GM23248 (cell line): ENCODE results near the gene VRK2. TPM values are rescaled to one million over a fixed set of nuclear protein-coding genes. Genes with fewer than 3 reads are reported as not detected.
A peak's percentile ranks its signal among the peaks of the same experiment; 100 is the strongest.

ENCODE experiments used
- DNase-seq: peaks from one replicate; pipeline ENCODE4 v3.0.0-alpha.2; 2015
- H2AFZ ChIP-seq: fragments of 200-600 bp; sonication (generic); 2 replicates; pipeline ENCODE4 v1.6.1; 2016; ENCODE audit warnings: antibody characterized with exemption
- H3F3A ChIP-seq: fragments of 200-600 bp; sonication (generic); 2 replicates; pipeline ENCODE4 v1.6.1; 2016; ENCODE audit warnings: mild to moderate bottlenecking, antibody characterized with exemption, mixed run types; ENCODE audit not compliant: insufficient read depth
- H3K27ac ChIP-seq: fragments of 200-600 bp; sonication (generic); 2 replicates; pipeline ENCODE4 v1.5.1; 2016; ENCODE audit warnings: mild to moderate bottlenecking
- H3K27me3 ChIP-seq: fragments of 200-600 bp; sonication (generic); replicated peaks from 2 replicates; pipeline ENCODE4 v1.6.1; 2016; ENCODE audit warnings: mild to moderate bottlenecking; ENCODE audit not compliant: insufficient read depth
- H3K36me3 ChIP-seq: fragments of 200-600 bp; sonication (generic); 2 replicates; pipeline ENCODE4 v1.6.1; 2016; ENCODE audit warnings: low read depth, mild to moderate bottlenecking
- H3K4me1 ChIP-seq: fragments of 200-600 bp; sonication (generic); 2 replicates; pipeline ENCODE4 v1.6.1; 2016; ENCODE audit warnings: mild to moderate bottlenecking; ENCODE audit not compliant: insufficient read depth
- H3K4me2 ChIP-seq: fragments of 200-600 bp; sonication (generic); one replicate; pipeline ENCODE4 v1.6.1; 2016; ENCODE audit warnings: mild to moderate bottlenecking; ENCODE audit not compliant: unreplicated experiment
- H3K4me3 ChIP-seq: fragments of 200-600 bp; sonication (generic); 2 replicates; pipeline ENCODE4 v1.5.1; 2016; ENCODE audit warnings: mild to moderate bottlenecking
- H3K79me2 ChIP-seq: fragments of 200-600 bp; sonication (generic); 2 replicates; pipeline ENCODE4 v1.6.1; 2016; ENCODE audit warnings: mild to moderate bottlenecking; ENCODE audit not compliant: insufficient read depth
- H3K9ac ChIP-seq: fragments of 200-600 bp; sonication (generic); 2 replicates; pipeline ENCODE4 v1.6.1; 2016; ENCODE audit warnings: mild to moderate bottlenecking
- H3K9me2 ChIP-seq: fragments of 200-600 bp; sonication (generic); 2 replicates; pipeline ENCODE4 v1.6.1; 2016; ENCODE audit warnings: mixed run types, mild to moderate bottlenecking, moderate library complexity; ENCODE audit not compliant: insufficient read depth
- H3K9me3 ChIP-seq: fragments of 200-600 bp; sonication (generic); one replicate; pipeline ENCODE4 v1.6.1; 2017; ENCODE audit warnings: low read depth
- H4K20me1 ChIP-seq: fragments of 200-600 bp; sonication (generic); 2 replicates; pipeline ENCODE4 v1.6.0; 2016; ENCODE audit not compliant: insufficient read depth
- EZH2 ChIP-seq: fragments of 200-600 bp; sonication (generic); IDR thresholded peaks from 2 replicates; pipeline ENCODE4 v1.6.1; 2018; ENCODE audit warnings: antibody characterized with exemption, mild to moderate bottlenecking; ENCODE audit not compliant: insufficient read depth, poor library complexity, severe bottlenecking
- EZH2phosphoT487 ChIP-seq: fragments of 200-600 bp; sonication (generic); IDR thresholded peaks from 2 replicates; pipeline ENCODE4 v1.6.1; 2018; ENCODE audit warnings: antibody characterized with exemption, moderate library complexity, mild to moderate bottlenecking, low read depth; ENCODE audit not compliant: insufficient read depth
- WGBS, 2 experiments: methylation state at CpG; one replicate each; pipeline ENCODE4 v1.1.6; 2015 to 2017; ENCODE audit warnings: low lambda C conversion rate in 2 of 2, low coverage in 1 of 2; ENCODE audit errors: missing lambda C conversion rate in 2 of 2; 5-methylcytosine and 5-hydroxymethylcytosine counted together
- in situ Hi-C: fragments of 300-500 bp; cut with MboI; formaldehyde crosslinking; loops from 2 replicates; pipeline ENCODE4 v1.15.0; 2020
- polyA plus RNA-seq: library from polyadenylated mRNA; unstranded; fragments of >200 nt; fragmentation: Nextera tagmentation; extraction: Ambion mirVana; gene quantifications from 2 replicates; pipeline ENCODE4 v1.2.1, GENCODE V29; 2016
- total RNA-seq: library from RNA; depleted of rRNA; stranded (reverse); fragments of >200 nt; shearing (Covaris generic); gene quantifications from 2 replicates; pipeline ENCODE4 v1.2.3, GENCODE V29; 2014

The VRK2 gene
- total and polyA plus RNA-seq, 2 experiments from 2014 or later, result 22.4 to 24.2 TPM

DNA sequence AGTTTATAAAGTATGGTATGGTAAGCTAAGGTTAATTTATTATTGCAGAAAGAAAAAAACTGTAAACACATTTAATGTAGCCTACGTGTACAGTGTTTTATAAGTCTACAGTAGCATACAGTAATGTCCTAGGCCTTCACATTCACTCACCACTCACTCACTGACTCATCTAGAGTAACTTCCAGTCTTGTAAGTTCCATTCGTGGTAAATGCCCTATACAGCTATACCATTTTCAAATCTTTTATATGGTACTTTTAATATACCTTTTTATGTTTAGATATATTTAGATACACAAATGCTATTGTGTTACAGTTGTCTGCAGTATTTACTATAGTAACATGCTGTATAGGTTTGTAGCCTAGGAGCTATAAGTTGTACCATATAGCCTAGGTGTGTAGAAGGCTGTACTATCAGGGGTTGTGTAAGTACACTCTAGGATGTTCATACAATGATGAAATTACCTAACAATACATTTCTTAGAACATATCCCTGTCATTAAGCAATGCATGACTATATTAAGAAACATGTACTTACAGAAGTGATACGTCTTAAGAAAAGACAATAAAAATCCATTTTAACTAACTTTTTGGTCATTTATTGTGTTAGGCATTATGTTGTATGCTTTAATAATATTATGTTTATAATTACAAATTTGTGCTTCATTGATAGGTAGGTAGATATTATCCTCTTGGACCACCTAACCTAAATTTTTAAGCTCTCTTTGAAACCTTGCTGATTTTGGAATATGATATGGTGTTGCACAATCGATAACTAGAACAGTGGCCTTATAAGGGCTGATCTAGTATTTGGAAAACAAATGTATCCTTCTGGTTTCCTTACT lies 51.9 kb downstream of the VRK2 start:
- WGBS, 2 experiments, result 50 to 54% methylated on average over 4 of the region's 4 CpGs
- peak; percentile 64 for DNase-seq

GRCh38 chr2:58099096-58099769 lies 52.6 kb downstream of the VRK2 start:
- Histone ChIP-seq H3K4me3 (no peak overlapping the region), H3K4me1 (peaks cover 12% of the 10 kb centered on the region), H3K79me2 (peaks cover 18% of the 10 kb centered on the region; the same call in 1 of the 2 replicates), H4K20me1 (no peaks in the 10 kb centered on the region), H3F3A (no peaks in the 10 kb centered on the region), H3K9me2 (no peaks in the 10 kb centered on the region), H2AFZ (no peak overlapping the region), H3K36me3 (no peaks in the 10 kb centered on the region), H3K9me3 (no peaks in the 10 kb centered on the region), H3K27ac (no peak overlapping the region), H3K4me2 (no peak overlapping the region), H3K9ac (no peak overlapping the region), H3K27me3 (no peaks in the 10 kb centered on the region)
- DNase-seq, result no peak
- in situ Hi-C loops, result no loop called here
- 84 to 91% methylated on average over 4 of the region's 4 CpGs for WGBS, 2 experiments
- TF ChIP-seq EZH2 (no peak), EZH2phosphoT487 (no peak)

More for the DNA sequence above, 51.9 kb downstream of the VRK2 start:
- Histone ChIP-seq H4K20me1 (no peaks in the 10 kb centered on the region), H3F3A (no peaks in the 10 kb centered on the region), H2AFZ (no peak overlapping the region), H3K4me3 (no peak overlapping the region), H3K27ac (peak overlapping the region; percentile 9; the same call in 1 of the 2 replicates), H3K79me2 (peaks cover 18% of the 10 kb centered on the region; the same call in 1 of the 2 replicates), H3K4me1 (peaks cover 12% of the 10 kb centered on the region), H3K9me3 (no peaks in the 10 kb centered on the region), H3K27me3 (no peaks in the 10 kb centered on the region), H3K9ac (no peak overlapping the region), H3K36me3 (no peaks in the 10 kb centered on the region), H3K4me2 (no peak overlapping the region), H3K9me2 (no peaks in the 10 kb centered on the region)
- TF ChIP-seq EZH2phosphoT487, result no peak
- TF ChIP-seq EZH2, result no peak
- in situ Hi-C loops, result no loop called here

- H3K9ac ChIP-seq, result no peak overlapping the region
- DNase-seq, result no peak
- in situ Hi-C loops, result no loop called here
These were observed 54.9 kb downstream of the VRK2 start for GRCh38 chr2:58101500-58101899.

GRCh38 chr2:58106896-58107295 lies 60.3 kb downstream of the VRK2 start:
- H3K9me2 ChIP-seq, result no peaks in the 10 kb centered on the region; the same call in 1 of the 2 replicates
- in situ Hi-C loops, result no loop called here
- peak overlapping the region; percentile 83; the same call in 1 of the 2 replicates for H2AFZ ChIP-seq
- no peaks in the 10 kb centered on the region for H3K36me3 ChIP-seq
- H3K4me1 ChIP-seq, result peaks cover 26% of the 10 kb centered on the region
- H3F3A ChIP-seq, result peaks cover 45% of the 10 kb centered on the region
- peak overlapping the region; percentile 80 for H3K9ac ChIP-seq
- no peaks in the 10 kb centered on the region for H3K27me3 ChIP-seq
- H3K79me2 ChIP-seq, result no peaks in the 10 kb centered on the region
- peak overlapping the region; percentile 64 for H3K4me2 ChIP-seq
- no peaks in the 10 kb centered on the region for H4K20me1 ChIP-seq
- H3K4me3 ChIP-seq, result peak overlapping the region; percentile 65; the same call in 1 of the 2 replicates
- H3K9me3 ChIP-seq, result no peaks in the 10 kb centered on the region
- TF ChIP-seq EZH2phosphoT487 (no peak), EZH2 (no peak)
- peak overlapping the region; percentile 95 for H3K27ac ChIP-seq
- peak; percentile 28 for DNase-seq

More at GRCh38 chr2:58101500-58101899, 54.9 kb downstream of the VRK2 start:
- Histone ChIP-seq H2AFZ (no peak overlapping the region), H3K79me2 (peaks cover 8% of the 10 kb centered on the region; the same call in 1 of the 2 replicates), H3K27ac (no peak overlapping the region), H4K20me1 (no peaks in the 10 kb centered on the region), H3K4me1 (peaks cover 15% of the 10 kb centered on the region), H3F3A (peaks cover 2% of the 10 kb centered on the region; the same call in 1 of the 2 replicates), H3K4me2 (no peak overlapping the region), H3K36me3 (no peaks in the 10 kb centered on the region), H3K9me3 (no peaks in the 10 kb centered on the region), H3K4me3 (no peak overlapping the region), H3K27me3 (no peaks in the 10 kb centered on the region), H3K9me2 (no peaks in the 10 kb centered on the region; the same call in 1 of the 2 replicates)
- TF ChIP-seq EZH2, result no peak
- no peak for TF ChIP-seq EZH2phosphoT487
